Panc1 (cell line): ENCODE data around the gene PGLYRP3.
A peak's percentile ranks its signal among the peaks of the same experiment; 100 is the strongest.

ENCODE experiments used
- CTCF ChIP-seq: fragments of 450-650 bp; IDR thresholded peaks from 2 replicates; pipeline ENCODE4 v1.5.1; 2017; ENCODE audit warnings: mild to moderate bottlenecking
- POLR2AphosphoS5 ChIP-seq: IDR thresholded peaks from 2 replicates; pipeline ENCODE4 v1.6.1; 2012; ENCODE audit warnings: mild to moderate bottlenecking, low read depth, low read length, moderate library complexity
- REST ChIP-seq, 2 experiments: IDR thresholded peaks; 2 replicates each; pipeline ENCODE4 v1.6.1; 2011 to 2012; ENCODE audit warnings: low read depth in 2 of 2, control low read depth in 1 of 2, low read length in 1 of 2, mild to moderate bottlenecking in 1 of 2, moderate library complexity in 1 of 2; ENCODE audit not compliant: insufficient read depth in 1 of 2
- SIN3A ChIP-seq: IDR thresholded peaks from 2 replicates; pipeline ENCODE4 v1.6.1; 2012; ENCODE audit warnings: low read depth, mild to moderate bottlenecking, low read length, moderate library complexity, borderline replicate concordance; ENCODE audit not compliant: insufficient read depth
- TCF7L2 ChIP-seq: IDR thresholded peaks from 2 replicates; pipeline ENCODE4 v1.6.1; 2011; ENCODE audit warnings: mild to moderate bottlenecking, low read depth, low read length, inconsistent platforms

GRCh38 chr1:153288634-153289275 is 24.0 kb downstream of the PGLYRP3 start:
- TF ChIP-seq CTCF (peak; percentile 81), REST (IDR thresholded peaks at IDR 0.05; ENCODE audit: insufficient read depth in 1 of 2, low read depth in 2 of 2, low read length in 1 of 2) (no peak), POLR2AphosphoS5 (no peak), SIN3A (no peak), TCF7L2 (no peak)
